ENCODE results near the gene TCP1. TPM values are rescaled to one million over a fixed set of nuclear protein-coding genes. Genes with fewer than 3 reads are reported as not detected.
A peak's percentile ranks its signal among the peaks of the same experiment; 100 is the strongest.
"Not testable (repeated sequence)": the region's sequence is repeated elsewhere in the genome, so short reads cannot be mapped to it uniquely, and the experiment has no call there.

TCP1 gene
- total and polyA plus RNA-seq, 10 donors = 74.3 to 136 (median 111) TPM

- H3K4me1 ChIP-seq = peaks cover 0 to 6% (median 2%) of the 10 kb centered on the region in 6 donors
- H3K9me3 ChIP-seq = no peaks in the 10 kb centered on the region
- intact Hi-C loops (cut with DNase I; ENCODE audit: low total_unique reads) = no loop called here
- DNase-seq = no peak
- TF ChIP-seq POLR2A (IDR thresholded peaks at IDR 0.05) = no peak
- TF ChIP-seq POLR2AphosphoS5 (IDR thresholded peaks at IDR 0.05) = peak in 1 of 3 donors; percentile 35
- no peak overlapping the region for H3K27ac ChIP-seq
- WGBS, 5 donors = 86 to 89% (median 87%) methylated on average over 15 of the region's 15 CpGs
- peaks cover 0 to 89% (median 68%) of the 10 kb centered on the region in 6 donors for H3K36me3 ChIP-seq
- no peak overlapping the region for H3K4me3 ChIP-seq
- H3K27me3 ChIP-seq (replicated peaks in 1 of 7) = no peaks in the 10 kb centered on the region
Observed at GRCh38 chr6:159754959-159755914, 34.2 kb downstream of the TCP1 start.

GRCh38 chr6:159754401-159754800 is 35.0 kb downstream of the TCP1 start:
- Histone ChIP-seq H3K4me3 (no peak overlapping the region), H3K27ac (no peak overlapping the region), H3K27me3 (replicated peaks in 1 of 7) (no peaks in the 10 kb centered on the region), H3K36me3 (peaks cover 0 to 98% (median 76%) of the 10 kb centered on the region in 6 donors), H3K9me3 (no peaks in the 10 kb centered on the region), H3K4me1 (no peaks in the 10 kb centered on the region)
- TF ChIP-seq POLR2AphosphoS5 (IDR thresholded peaks at IDR 0.05) = no peak
- WGBS, 5 donors = 83 to 95% (median 90%) methylated on average over 2 of the region's 2 CpGs
- DNase-seq = no peak
- intact Hi-C loops (cut with DNase I; ENCODE audit: low total_unique reads) = no loop called here

GRCh38 chr6:159753081-159753872 is 36.1 kb downstream of the TCP1 start:
- no peak for DNase-seq
- no peaks in the 10 kb centered on the region for H3K27me3 ChIP-seq (replicated peaks in 1 of 7)
- TF ChIP-seq POLR2A (IDR thresholded peaks at IDR 0.05) = no peak
- no peak for TF ChIP-seq POLR2AphosphoS5 (IDR thresholded peaks at IDR 0.05)
- no peak for TF ChIP-seq CTCF (IDR thresholded peaks at IDR 0.05 in 8 of 11, conservative IDR thresholded peaks at IDR 0.05 in 3 of 11)
- H3K4me1 ChIP-seq = no peaks in the 10 kb centered on the region
- 87 to 96% (median 92%) methylated on average over 6 of the region's 6 CpGs for WGBS, 5 donors
- intact Hi-C loops (cut with DNase I; ENCODE audit: low total_unique reads) = no loop called here
- H3K27ac ChIP-seq = no peak overlapping the region
- no peaks in the 10 kb centered on the region for H3K9me3 ChIP-seq
- peaks cover 0 to 100% (median 84%) of the 10 kb centered on the region in 6 donors for H3K36me3 ChIP-seq
- no peak overlapping the region for H3K4me3 ChIP-seq

GRCh38 chr6:159751448-159751847 is 38.0 kb downstream of the TCP1 start:
- TF ChIP-seq CTCF (IDR thresholded peaks at IDR 0.05 in 8 of 11, conservative IDR thresholded peaks at IDR 0.05 in 3 of 11) (no peak), POLR2AphosphoS5 (IDR thresholded peaks at IDR 0.05) (no peak), POLR2A (IDR thresholded peaks at IDR 0.05) (no peak)
- no peaks in the 10 kb centered on the region for H3K9me3 ChIP-seq
- no peaks in the 10 kb centered on the region for H3K27me3 ChIP-seq (replicated peaks in 1 of 7)
- DNase-seq = no peak
- H3K4me3 ChIP-seq = no peak overlapping the region
- WGBS, 5 donors = 80 to 97% (median 89%) methylated on average over 3 of the region's 3 CpGs
- intact Hi-C loops (cut with DNase I; ENCODE audit: low total_unique reads) = no loop called here
- H3K27ac ChIP-seq = no peak overlapping the region
- peaks cover 0 to 4% (median 0%) of the 10 kb centered on the region in 6 donors for H3K4me1 ChIP-seq
- peaks cover 0 to 100% (median 92%) of the 10 kb centered on the region in 6 donors for H3K36me3 ChIP-seq

- intact Hi-C loops (cut with DNase I; ENCODE audit: low total_unique reads); H3K4me3 ChIP-seq; H3K27me3 ChIP-seq (replicated peaks in 1 of 7); DNase-seq; H3K9me3 ChIP-seq; H3K27ac ChIP-seq: not testable (repeated sequence)
- peaks cover 3 to 100% (median 93%) of the 10 kb centered on the region in 6 donors for H3K36me3 ChIP-seq
- peaks cover 0 to 19% (median 0%) of the 10 kb centered on the region in 6 donors for H3K4me1 ChIP-seq
- WGBS, 5 donors = 86 to 95% (median 91%) methylated on average over 7 of the region's 7 CpGs
Observed at GRCh38 chr6:159748127-159748526, 41.3 kb downstream of the TCP1 start.
